ENCODE measurements around the gene STC2. TPM values are rescaled to one million over a fixed set of nuclear protein-coding genes. Genes with fewer than 3 reads are reported as not detected.
A peak's percentile ranks its signal among the peaks of the same experiment; 100 is the strongest.

STC2 gene
- total and polyA plus RNA-seq, 9 donors: 6.4 to 37.4 (median 12.4) TPM

GRCh38 chr5:173330338-173331206 is 2.4 kb upstream of the STC2 start:
- no peak overlapping the region for H3K27ac ChIP-seq (ENCODE audit: low read length)
- 83% methylated on average over 4 of the region's 8 CpGs for WGBS (ENCODE audit: insufficient coverage)

GRCh38 chr5:173329491-173330337 is 1.5 kb upstream of the STC2 start:
- Histone ChIP-seq H3K36me3 (ENCODE audit: control insufficient read depth, insufficient read depth, low read length) (no peaks in the 10 kb centered on the region), H3K4me3 (ENCODE audit: low read length) (peak overlapping the region; percentile 65), H3K27ac (ENCODE audit: low read length) (no peak overlapping the region), H3K9me3 (replicated peaks; ENCODE audit: control insufficient read depth, low read depth, low read length) (no peaks in the 10 kb centered on the region), H3K27me3 (ENCODE audit: control insufficient read depth, insufficient read depth, low read length) (peaks cover 54% of the 10 kb centered on the region), H3K4me1 (ENCODE audit: control insufficient read depth, insufficient read depth, low read length) (peaks cover 37% of the 10 kb centered on the region)
- 4% methylated on average over 39 of the region's 77 CpGs for WGBS (ENCODE audit: insufficient coverage)
- DNase-seq: peak; percentile 64

More at GRCh38 chr5:173330338-173331206, 2.4 kb upstream of the STC2 start:
- H3K4me3 ChIP-seq (ENCODE audit: low read length): no peak overlapping the region
- H3K4me1 ChIP-seq (ENCODE audit: control insufficient read depth, insufficient read depth, low read length): peaks cover 34% of the 10 kb centered on the region
- H3K27me3 ChIP-seq (ENCODE audit: control insufficient read depth, insufficient read depth, low read length): peaks cover 50% of the 10 kb centered on the region
- no peaks in the 10 kb centered on the region for H3K9me3 ChIP-seq (replicated peaks; ENCODE audit: control insufficient read depth, low read depth, low read length)
- DNase-seq: no peak
- H3K36me3 ChIP-seq (ENCODE audit: control insufficient read depth, insufficient read depth, low read length): no peaks in the 10 kb centered on the region

GRCh38 chr5:173328844-173329490 is 753 bp upstream of the STC2 start:
- Histone ChIP-seq H3K4me3 (ENCODE audit: low read length) (peak overlapping the region; percentile 65), H3K27me3 (ENCODE audit: control insufficient read depth, insufficient read depth, low read length) (peaks cover 54% of the 10 kb centered on the region), H3K4me1 (ENCODE audit: control insufficient read depth, insufficient read depth, low read length) (peaks cover 44% of the 10 kb centered on the region), H3K27ac (ENCODE audit: low read length) (peak overlapping the region; percentile 63), H3K36me3 (ENCODE audit: control insufficient read depth, insufficient read depth, low read length) (no peaks in the 10 kb centered on the region), H3K9me3 (replicated peaks; ENCODE audit: control insufficient read depth, low read depth, low read length) (no peaks in the 10 kb centered on the region)
- WGBS (ENCODE audit: insufficient coverage): under 1% methylated on average over 24 of the region's 29 CpGs
- DNase-seq: no peak

GRCh38 chr5:173327084-173327947 is 898 bp downstream of the STC2 start:
- 2% methylated on average over 76 of the region's 76 CpGs for whole genome bisulfite sequencing (ENCODE audit: insufficient coverage)
- peak; percentile 51 for DNase-seq
- H3K27ac ChIP-seq (ENCODE audit: low read length): peak overlapping the region; percentile 60
- peaks cover 54% of the 10 kb centered on the region for H3K4me1 ChIP-seq (ENCODE audit: control insufficient read depth, insufficient read depth, low read length)
- H3K9me3 ChIP-seq (replicated peaks; ENCODE audit: control insufficient read depth, low read depth, low read length): no peaks in the 10 kb centered on the region
- H3K27me3 ChIP-seq (ENCODE audit: control insufficient read depth, insufficient read depth, low read length): peaks cover 56% of the 10 kb centered on the region
- H3K4me3 ChIP-seq (ENCODE audit: low read length): peak overlapping the region; percentile 65
- peaks cover 3% of the 10 kb centered on the region for H3K36me3 ChIP-seq (ENCODE audit: control insufficient read depth, insufficient read depth, low read length)

GRCh38 chr5:173326501-173326960 is 1.7 kb downstream of the STC2 start:
- WGBS (ENCODE audit: insufficient coverage): 4% methylated on average over 6 of the region's 15 CpGs
- H3K4me1 ChIP-seq (ENCODE audit: control insufficient read depth, insufficient read depth, low read length): peaks cover 56% of the 10 kb centered on the region

GRCh38 chr5:173325091-173325698 is 3.0 kb downstream of the STC2 start:
- Histone ChIP-seq H3K9me3 (replicated peaks; ENCODE audit: control insufficient read depth, low read depth, low read length) (no peaks in the 10 kb centered on the region), H3K4me3 (ENCODE audit: low read length) (no peak overlapping the region), H3K27ac (ENCODE audit: low read length) (no peak overlapping the region), H3K27me3 (ENCODE audit: control insufficient read depth, insufficient read depth, low read length) (peaks cover 40% of the 10 kb centered on the region), H3K36me3 (ENCODE audit: control insufficient read depth, insufficient read depth, low read length) (peaks cover 8% of the 10 kb centered on the region), H3K4me1 (ENCODE audit: control insufficient read depth, insufficient read depth, low read length) (peaks cover 67% of the 10 kb centered on the region)
- DNase-seq: no peak
- WGBS (ENCODE audit: insufficient coverage): 75% methylated on average over 4 of the region's 13 CpGs

More at GRCh38 chr5:173326501-173326960, 1.7 kb downstream of the STC2 start:
- Histone ChIP-seq H3K27me3 (ENCODE audit: control insufficient read depth, insufficient read depth, low read length) (peaks cover 53% of the 10 kb centered on the region), H3K4me3 (ENCODE audit: low read length) (peak overlapping the region; percentile 65), H3K36me3 (ENCODE audit: control insufficient read depth, insufficient read depth, low read length) (peaks cover 8% of the 10 kb centered on the region), H3K9me3 (replicated peaks; ENCODE audit: control insufficient read depth, low read depth, low read length) (no peaks in the 10 kb centered on the region), H3K27ac (ENCODE audit: low read length) (peak overlapping the region; percentile 21)
- DNase-seq: no peak

- no peaks in the 10 kb centered on the region for H3K9me3 ChIP-seq (replicated peaks; ENCODE audit: control insufficient read depth, low read depth, low read length)
- WGBS (ENCODE audit: insufficient coverage): 29% methylated on average over 18 of the region's 29 CpGs
- H3K27me3 ChIP-seq (ENCODE audit: control insufficient read depth, insufficient read depth, low read length): peaks cover 35% of the 10 kb centered on the region
- H3K4me3 ChIP-seq (ENCODE audit: low read length): no peak overlapping the region
- DNase-seq: peak; percentile 90
- peak overlapping the region; percentile 83 for H3K27ac ChIP-seq (ENCODE audit: low read length)
- peaks cover 71% of the 10 kb centered on the region for H3K4me1 ChIP-seq (ENCODE audit: control insufficient read depth, insufficient read depth, low read length)
- H3K36me3 ChIP-seq (ENCODE audit: control insufficient read depth, insufficient read depth, low read length): peaks cover 9% of the 10 kb centered on the region
Observed at GRCh38 chr5:173324115-173325001, 3.9 kb downstream of the STC2 start.

GRCh38 chr5:173323799-173324114 is 4.5 kb downstream of the STC2 start:
- Histone ChIP-seq H3K9me3 (replicated peaks; ENCODE audit: control insufficient read depth, low read depth, low read length) (no peaks in the 10 kb centered on the region), H3K27ac (ENCODE audit: low read length) (peak overlapping the region; percentile 83), H3K4me3 (ENCODE audit: low read length) (no peak overlapping the region), H3K4me1 (ENCODE audit: control insufficient read depth, insufficient read depth, low read length) (peaks cover 71% of the 10 kb centered on the region), H3K27me3 (ENCODE audit: control insufficient read depth, insufficient read depth, low read length) (peaks cover 29% of the 10 kb centered on the region), H3K36me3 (ENCODE audit: control insufficient read depth, insufficient read depth, low read length) (peaks cover 14% of the 10 kb centered on the region)
- no peak for DNase-seq
- WGBS (ENCODE audit: insufficient coverage): 29% methylated on average over 8 of the region's 8 CpGs

Data from muscle of leg (tissue), 11 donors.